ENCODE data around the gene TMEM72. TPM values are rescaled to one million over a fixed set of nuclear protein-coding genes. Genes with fewer than 3 reads are reported as not detected.

Gene TMEM72
- total RNA-seq, 1 experiment from 2014 or later: not detected

DNA sequence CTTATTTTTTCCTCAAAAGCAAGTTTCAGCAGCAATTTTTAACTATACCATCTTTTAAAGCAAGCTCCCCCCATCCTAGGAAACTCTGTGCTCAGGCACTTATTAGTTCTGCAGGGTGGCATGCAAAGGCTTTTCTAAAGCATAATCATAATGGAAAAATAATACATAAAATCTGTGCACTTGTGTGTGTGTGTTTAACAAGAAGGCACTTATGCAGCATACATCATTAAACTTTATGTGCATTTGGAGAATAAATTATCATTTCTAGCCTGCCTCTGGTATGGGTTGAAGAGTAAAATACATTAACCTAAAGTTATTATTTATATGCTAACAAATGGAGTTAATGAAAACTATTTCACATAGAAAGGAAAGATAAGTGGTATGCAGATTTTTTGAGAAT is 42.9 kb downstream of the TMEM72 start:
- H3K27ac ChIP-seq: peak overlapping the region; percentile 69; the same call in 1 of the 2 replicates
- DNase-seq (ENCODE audit: low read depth in 1 of 2, low spot score in 2 of 2): no peak

DNA sequence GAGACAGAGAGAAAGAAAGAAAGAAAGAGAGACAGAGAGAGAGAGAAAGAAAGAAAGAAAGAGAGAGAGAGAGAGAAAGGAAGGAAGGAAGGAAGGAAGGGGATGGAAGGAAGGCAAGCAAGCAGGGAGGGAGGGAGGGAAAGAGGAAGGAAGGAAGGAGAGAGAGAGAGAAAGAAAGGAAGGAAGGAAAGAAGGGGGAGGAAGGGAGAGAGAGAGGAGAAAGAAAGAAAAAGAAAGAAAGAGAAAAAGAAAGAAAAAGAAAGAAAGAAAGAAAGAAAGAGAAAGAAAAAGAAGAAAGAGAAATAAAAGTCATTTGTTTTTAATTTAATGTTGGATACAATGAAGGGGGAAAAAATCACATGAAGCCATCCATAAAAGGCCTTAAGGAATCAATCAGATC is 43.8 kb downstream of the TMEM72 start:
- peaks cover 89% of the 10 kb centered on the region for H3K4me1 ChIP-seq (replicated peaks)
- H3K9me3 ChIP-seq (replicated peaks): no peaks in the 10 kb centered on the region
- no peak for DNase-seq (ENCODE audit: low read depth in 1 of 2, low spot score in 2 of 2)
- H3K27ac ChIP-seq: peak overlapping the region; percentile 68
- H3K27me3 ChIP-seq (replicated peaks): no peaks in the 10 kb centered on the region
- peaks cover 16% of the 10 kb centered on the region for H3K36me3 ChIP-seq
- no peak overlapping the region for H3K4me3 ChIP-seq

More for the DNA sequence above, 42.9 kb downstream of the TMEM72 start:
- no peaks in the 10 kb centered on the region for H3K9me3 ChIP-seq (replicated peaks)
- peaks cover 88% of the 10 kb centered on the region for H3K4me1 ChIP-seq (replicated peaks)
- H3K27me3 ChIP-seq (replicated peaks): no peaks in the 10 kb centered on the region
- no peak overlapping the region for H3K4me3 ChIP-seq
- peaks cover 16% of the 10 kb centered on the region for H3K36me3 ChIP-seq

DNA sequence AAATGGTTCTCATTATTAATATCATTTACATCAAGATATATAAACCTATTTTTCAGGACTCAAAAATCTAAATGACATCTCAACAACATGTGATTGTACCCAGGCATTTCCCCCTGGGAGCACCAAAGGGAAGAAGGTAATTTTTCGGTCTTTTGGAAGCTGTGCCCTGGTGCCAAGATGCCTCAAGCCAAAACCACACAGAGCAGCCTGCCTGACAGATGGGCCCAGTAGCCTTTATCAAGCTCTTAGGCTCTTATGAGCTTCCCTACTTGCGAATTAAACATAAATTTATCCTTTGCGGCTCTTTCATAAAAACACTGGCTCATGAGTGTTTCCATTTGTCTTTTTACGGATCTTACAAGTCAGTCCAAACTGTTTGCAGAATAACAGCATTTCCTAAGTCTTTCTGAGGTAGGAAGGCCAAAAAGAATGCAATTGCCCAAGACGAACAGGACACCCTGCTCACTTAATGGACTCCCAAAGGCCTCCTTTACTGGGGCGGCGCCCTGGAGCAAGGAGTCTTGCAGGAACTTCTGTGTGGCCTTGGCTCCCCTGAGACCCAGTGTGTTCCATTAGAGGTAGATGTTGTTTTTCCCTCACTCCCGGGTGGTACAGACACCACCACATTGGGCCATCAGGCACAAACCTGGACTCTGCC is 44.4 kb downstream of the TMEM72 start:
- Histone ChIP-seq H3K9me3 (replicated peaks) (no peaks in the 10 kb centered on the region), H3K4me3 (no peak overlapping the region), H3K36me3 (peaks cover 16% of the 10 kb centered on the region), H3K27me3 (replicated peaks) (no peaks in the 10 kb centered on the region), H3K4me1 (replicated peaks) (peaks cover 89% of the 10 kb centered on the region), H3K27ac (peak overlapping the region; percentile 68)
- peak in 1 of 2 experiments; percentile 53 for DNase-seq (ENCODE audit: low read depth in 1 of 2, low spot score in 2 of 2)

DNA sequence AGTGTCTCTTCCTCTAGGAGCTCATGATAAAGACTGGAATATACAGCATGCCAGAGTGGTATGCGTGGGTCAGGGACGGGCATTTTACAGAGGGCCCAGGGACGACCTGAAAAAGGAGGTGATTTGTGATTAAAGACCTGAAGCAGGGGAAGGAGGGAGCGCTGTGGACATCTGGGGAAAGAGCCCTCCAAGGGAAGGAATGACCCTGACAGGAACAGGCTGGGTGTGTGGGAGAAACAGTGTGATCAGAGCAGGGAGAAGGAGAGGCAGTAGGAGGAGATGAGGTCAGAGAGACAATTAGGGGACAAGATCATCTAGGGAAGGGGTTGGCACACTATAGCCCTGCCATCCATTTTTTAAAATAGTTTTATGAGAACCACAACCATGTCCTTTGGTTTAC is 45.1 kb downstream of the TMEM72 start:
- H3K9me3 ChIP-seq (replicated peaks): no peaks in the 10 kb centered on the region
- peak in 1 of 2 experiments; percentile 23 for DNase-seq (ENCODE audit: low read depth in 1 of 2, low spot score in 2 of 2)
- H3K27ac ChIP-seq: peak overlapping the region; percentile 68
- no peak overlapping the region for H3K4me3 ChIP-seq
- no peaks in the 10 kb centered on the region for H3K27me3 ChIP-seq (replicated peaks)
- peaks cover 16% of the 10 kb centered on the region for H3K36me3 ChIP-seq
- H3K4me1 ChIP-seq (replicated peaks): peaks cover 85% of the 10 kb centered on the region

DNA sequence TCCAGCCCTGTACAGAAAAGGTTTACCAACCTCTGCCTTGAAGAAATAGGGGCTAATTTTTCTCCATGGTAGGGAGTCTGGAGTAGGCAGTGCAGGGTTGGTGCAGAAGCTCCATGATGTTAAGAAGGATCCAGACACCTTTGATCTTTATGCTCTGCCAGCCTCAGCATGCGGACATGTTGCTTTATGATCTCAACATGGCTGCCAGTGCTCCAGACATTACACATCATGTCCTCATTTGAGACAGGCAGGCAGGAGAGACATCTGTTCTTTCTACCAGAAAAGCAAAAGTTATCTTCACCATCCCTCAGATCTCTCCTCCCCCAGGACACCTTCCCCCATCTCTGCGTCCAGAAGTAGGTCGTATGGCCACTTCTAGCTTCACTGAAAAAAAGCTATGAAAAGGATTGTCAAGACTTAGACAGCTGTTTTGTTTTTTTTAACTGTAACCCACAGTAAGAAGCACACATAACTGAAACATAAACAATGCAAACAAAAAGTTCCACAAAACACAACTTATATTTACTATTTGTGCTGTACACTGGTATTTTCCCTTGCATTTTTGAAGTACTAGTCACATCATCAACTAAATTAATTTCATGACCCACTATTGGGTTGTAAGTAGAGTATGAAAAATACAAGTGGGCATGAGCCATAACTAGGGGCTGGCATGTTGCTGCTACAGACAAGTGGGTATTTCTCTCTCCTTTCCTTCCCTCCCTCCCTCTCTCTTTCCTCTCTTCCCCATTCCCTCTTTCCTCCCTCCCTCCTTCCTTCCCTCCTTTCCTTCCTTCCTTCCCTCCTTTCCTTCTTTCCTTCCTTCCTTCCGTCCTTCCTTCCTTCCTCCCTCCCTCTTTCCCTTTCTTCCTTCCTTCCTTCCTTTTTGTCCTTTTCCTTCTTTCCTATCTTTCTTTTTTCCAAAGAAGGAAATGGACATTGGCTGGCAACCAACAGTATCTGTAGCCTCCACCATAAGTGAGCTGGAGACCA is 45.9 kb downstream of the TMEM72 start:
- Histone ChIP-seq H3K27me3 (replicated peaks) (no peaks in the 10 kb centered on the region), H3K4me1 (replicated peaks) (peaks cover 78% of the 10 kb centered on the region), H3K9me3 (replicated peaks) (no peaks in the 10 kb centered on the region), H3K4me3 (no peak overlapping the region), H3K27ac (peak overlapping the region; percentile 68), H3K36me3 (peaks cover 12% of the 10 kb centered on the region)
- DNase-seq (ENCODE audit: low read depth in 1 of 2, low spot score in 2 of 2): peak; percentile 40 to 81

DNA sequence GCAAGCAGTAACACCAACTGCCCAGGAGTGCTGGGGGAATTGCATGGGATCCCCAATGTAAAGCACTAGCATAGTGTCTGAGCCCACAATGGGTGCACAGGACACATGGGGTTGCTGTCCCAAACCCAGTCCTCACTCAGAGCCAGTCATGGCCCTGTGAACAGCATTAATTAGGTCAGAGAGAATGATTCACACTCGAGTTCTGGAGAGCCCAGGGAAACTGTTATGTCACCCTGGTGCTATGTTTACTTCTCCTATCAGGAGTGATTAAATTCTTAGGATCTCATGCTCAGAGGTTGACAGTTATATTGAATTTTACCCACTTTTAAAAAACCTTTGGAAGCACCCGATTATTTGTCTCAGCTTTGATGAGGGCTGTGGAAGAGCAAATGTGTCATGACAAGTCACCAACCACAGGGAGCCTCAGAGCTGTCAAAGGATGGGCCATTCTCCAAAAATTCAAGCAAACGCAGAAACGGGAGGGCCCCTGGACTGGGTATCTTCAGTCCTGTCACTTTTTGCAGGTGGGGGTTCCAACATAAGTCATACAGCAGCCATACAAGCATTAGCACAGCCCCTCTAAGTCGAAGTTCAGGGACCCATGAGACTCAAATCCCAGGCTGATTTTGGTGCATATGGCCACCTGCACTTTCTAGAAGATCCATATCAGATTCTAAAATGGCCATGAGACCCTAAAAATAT is 47.2 kb downstream of the TMEM72 start:
- Histone ChIP-seq H3K27ac (peak overlapping the region; percentile 68), H3K27me3 (replicated peaks) (no peaks in the 10 kb centered on the region), H3K36me3 (peaks cover 12% of the 10 kb centered on the region), H3K4me1 (replicated peaks) (peaks cover 71% of the 10 kb centered on the region), H3K9me3 (replicated peaks) (no peaks in the 10 kb centered on the region), H3K4me3 (peak overlapping the region; percentile 80)
- peak; percentile 45 to 50 for DNase-seq (ENCODE audit: low read depth in 1 of 2, low spot score in 2 of 2)

DNA sequence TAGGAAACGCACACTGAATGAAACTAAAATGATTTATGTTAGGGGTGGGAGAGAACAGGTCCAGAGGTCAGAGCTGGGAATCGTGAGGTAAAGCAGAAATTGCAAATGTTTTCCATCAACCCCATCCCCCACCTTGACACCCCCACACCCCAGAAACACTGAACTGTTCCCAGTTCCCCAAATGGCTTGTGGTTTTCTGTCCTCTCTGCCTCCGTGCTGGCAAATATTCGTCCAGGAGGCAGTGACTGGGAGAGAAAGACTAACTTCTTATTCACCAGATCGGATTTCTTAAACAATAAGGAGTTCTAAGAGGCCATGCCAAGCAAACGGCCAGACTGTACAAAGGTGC is 47.7 kb downstream of the TMEM72 start:
- H3K4me1 ChIP-seq (replicated peaks): peaks cover 71% of the 10 kb centered on the region
- peaks cover 10% of the 10 kb centered on the region for H3K36me3 ChIP-seq
- no peak for DNase-seq (ENCODE audit: low read depth in 1 of 2, low spot score in 2 of 2)
- H3K4me3 ChIP-seq: peak overlapping the region; percentile 80
- H3K27ac ChIP-seq: peak overlapping the region; percentile 75
- H3K9me3 ChIP-seq (replicated peaks): no peaks in the 10 kb centered on the region
- H3K27me3 ChIP-seq (replicated peaks): no peaks in the 10 kb centered on the region

DNA sequence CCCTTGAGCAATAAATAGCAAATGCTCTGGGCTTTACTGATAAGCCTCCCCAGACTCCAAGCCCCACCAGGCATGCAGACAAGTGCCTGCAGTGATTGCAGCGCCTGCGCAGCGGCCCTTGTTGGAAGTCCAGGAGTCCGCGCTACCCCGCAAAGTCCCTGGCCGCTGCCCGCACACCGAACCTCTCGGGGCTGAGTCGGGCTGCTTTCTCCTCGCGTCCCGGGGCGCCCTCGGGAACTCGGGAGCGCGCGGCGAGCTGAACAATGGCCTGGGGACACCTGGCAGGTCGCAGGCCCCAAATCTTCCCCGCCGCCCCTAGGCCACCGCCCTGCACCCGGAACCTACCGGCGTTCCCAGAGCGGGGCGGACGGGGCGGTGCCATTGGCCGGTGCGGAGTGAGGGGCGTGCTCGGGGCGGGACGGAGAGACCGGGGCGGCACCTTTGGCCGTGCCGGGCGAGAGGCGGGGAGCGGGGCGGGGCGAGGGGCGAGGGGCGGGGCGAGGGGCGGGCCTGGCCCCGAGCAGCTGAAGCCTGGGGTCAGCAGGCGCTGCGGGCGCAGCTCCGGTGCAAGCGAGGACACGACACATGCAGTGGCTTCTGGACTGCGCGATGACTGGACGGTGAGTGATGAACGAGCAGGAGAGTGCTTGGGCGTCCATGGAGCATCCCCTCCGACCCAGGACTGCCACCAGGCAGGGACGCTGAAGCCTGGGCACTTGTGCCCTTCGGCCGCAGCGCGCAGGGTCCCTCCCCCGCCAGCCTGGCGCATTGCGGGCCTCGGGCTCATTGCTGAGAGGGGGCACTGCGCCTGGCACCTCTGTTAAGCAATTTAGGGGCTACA is 48.3 kb downstream of the TMEM72 start, which contains the start of gene RASSF4:
Gene RASSF4, plus strand, starts transcription at position 556 of the 841 bp plus-strand sequence. CDS start 10,401 bp downstream, outside the sequence.
- Histone ChIP-seq H3K36me3 (peaks cover 6% of the 10 kb centered on the region; the same call in 1 of the 2 replicates), H3K27ac (peak within 1 kb of the TSS; percentile 75), H3K4me1 (replicated peaks) (peaks cover 71% of the 10 kb centered on the region), H3K9me3 (replicated peaks) (no peaks in the 10 kb centered on the region), H3K4me3 (peak within 1 kb of the TSS; percentile 80), H3K27me3 (replicated peaks) (no peaks in the 10 kb centered on the region)
- DNase-seq (ENCODE audit: low read depth in 1 of 2, low spot score in 2 of 2): peak; percentile 89 to 91

DNA sequence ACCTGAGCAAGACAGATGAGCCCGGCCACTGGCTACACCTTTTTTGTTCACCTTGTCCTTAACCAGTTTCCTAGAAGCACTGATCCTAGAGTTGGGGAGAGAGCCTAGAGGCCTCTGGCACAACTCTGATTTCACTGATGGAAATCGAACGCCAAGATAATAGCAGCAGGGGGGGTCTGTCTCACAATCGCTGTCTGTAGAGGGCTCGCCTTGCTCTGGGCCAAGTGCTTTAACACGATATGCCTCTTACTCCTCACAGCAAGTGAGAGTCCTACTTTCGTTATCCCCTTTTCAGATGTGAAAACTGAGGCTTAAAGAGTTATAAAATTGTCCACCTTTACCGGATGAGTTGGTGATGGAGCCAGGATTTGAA is 48.9 kb downstream of the TMEM72 start:
- H3K27ac ChIP-seq: no peak overlapping the region

DNA sequence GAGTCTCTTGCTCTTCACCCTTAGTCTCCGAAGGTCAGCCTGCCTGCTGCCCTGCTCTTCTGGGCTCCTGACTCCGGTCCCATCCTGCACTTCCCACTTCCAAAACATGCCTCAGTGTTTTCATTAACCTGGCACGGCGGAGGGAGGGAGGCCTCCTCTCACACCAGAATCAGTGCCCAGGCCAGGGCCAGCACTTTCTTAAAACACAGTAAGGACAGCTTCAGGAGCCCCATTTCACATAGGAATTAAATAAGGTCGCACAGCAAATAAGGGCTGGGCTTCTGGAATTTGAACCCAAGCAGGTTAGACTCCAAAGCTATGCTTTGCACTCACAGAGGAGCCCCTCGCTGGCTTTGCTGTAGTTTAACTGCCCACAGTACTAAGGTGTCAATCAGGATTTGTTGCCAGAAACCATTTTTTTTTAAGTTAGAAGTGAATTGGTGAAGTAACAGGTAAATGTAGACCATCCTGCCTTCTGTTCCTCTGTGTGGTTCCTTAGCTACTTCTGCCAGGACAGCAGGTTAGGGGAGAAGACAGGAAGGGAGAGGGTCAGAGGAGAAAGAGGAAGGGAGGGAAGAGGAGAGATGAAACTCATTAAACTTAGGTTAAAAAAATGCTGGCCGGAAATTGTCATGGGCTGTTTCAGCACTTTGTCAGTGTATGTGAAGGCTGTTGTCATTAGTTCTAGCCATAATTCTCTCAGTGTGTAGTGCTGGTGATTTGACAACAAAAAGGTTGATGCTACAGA is 49.5 kb downstream of the TMEM72 start:
- Histone ChIP-seq H3K36me3 (peaks cover under 1% of the 10 kb centered on the region; the same call in 1 of the 2 replicates), H3K4me1 (replicated peaks) (peaks cover 74% of the 10 kb centered on the region), H3K4me3 (peak overlapping the region; percentile 80), H3K9me3 (replicated peaks) (no peaks in the 10 kb centered on the region), H3K27ac (no peak overlapping the region), H3K27me3 (replicated peaks) (no peaks in the 10 kb centered on the region)
- DNase-seq (ENCODE audit: low read depth in 1 of 2, low spot score in 2 of 2): peak in 1 of 2 experiments; percentile 17

More for the DNA sequence above, 48.9 kb downstream of the TMEM72 start:
- Histone ChIP-seq H3K27me3 (replicated peaks) (no peaks in the 10 kb centered on the region), H3K4me3 (peak overlapping the region; percentile 80), H3K9me3 (replicated peaks) (no peaks in the 10 kb centered on the region), H3K36me3 (peaks cover 6% of the 10 kb centered on the region; the same call in 1 of the 2 replicates), H3K4me1 (replicated peaks) (peaks cover 74% of the 10 kb centered on the region)
- DNase-seq (ENCODE audit: low read depth in 1 of 2, low spot score in 2 of 2): peak in 1 of 2 experiments; percentile 31

DNA sequence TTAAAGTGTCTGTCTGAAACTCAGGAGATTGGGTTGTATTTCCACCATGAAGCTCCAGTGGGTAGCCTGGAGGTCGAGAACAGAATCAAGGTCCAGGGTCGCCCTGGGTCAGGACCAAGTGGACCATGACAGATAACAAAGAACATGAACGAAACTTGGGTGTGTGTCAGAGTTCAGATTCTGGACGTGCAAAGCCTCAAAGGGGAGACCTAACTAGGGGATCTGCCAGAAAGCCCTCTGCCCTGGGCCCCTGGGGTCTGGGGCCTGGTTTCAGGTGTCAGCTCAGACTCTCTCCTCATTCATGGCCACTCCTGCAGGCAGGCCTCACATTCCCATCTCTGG is 50.1 kb downstream of the TMEM72 start:
- H3K4me3 ChIP-seq: no peak overlapping the region
- DNase-seq (ENCODE audit: low read depth in 1 of 2, low spot score in 2 of 2): peak in 1 of 2 experiments; percentile 27
- no peak overlapping the region for H3K27ac ChIP-seq
- H3K36me3 ChIP-seq: no peaks in the 10 kb centered on the region; the same call in 1 of the 2 replicates
- H3K27me3 ChIP-seq (replicated peaks): no peaks in the 10 kb centered on the region
- H3K4me1 ChIP-seq (replicated peaks): peaks cover 74% of the 10 kb centered on the region
- no peaks in the 10 kb centered on the region for H3K9me3 ChIP-seq (replicated peaks)
